HepG2 (cell line): Measurements from ENCODE around the gene KMT2B. TPM values are rescaled to one million over a fixed set of nuclear protein-coding genes. Genes with fewer than 3 reads are reported as not detected.

Source experiments
- ATAC-seq: fragments of 200-7000 bp; cut with Tn5 transposase; 3 replicates; pipeline ENCODE4 v1.9.1; 2020; ENCODE audit warnings: mild to moderate bottlenecking, moderate library complexity
- BruUV-seq: library from RNA; stranded (reverse); fragments of 400-500 nt; replicated peaks from 2 replicates; lab custom pipeline; 2021; lab: Mats Ljungman, UMichigan
- CTCF ChIA-PET: fragments of 300-600 bp; formaldehyde crosslinking; extraction: SDS; loops from one replicate; lab custom pipeline; 2021; ENCODE audit warnings: low total read pairs, inconsistent platforms, low intra/inter-chr PET ratio; lab: Yijun Ruan, JAX
- POLR2A ChIA-PET: fragments of 350-600 bp; sonication (Branson Sonifier 250); formaldehyde crosslinking; loops from one replicate; lab custom pipeline; 2020; ENCODE audit warnings: antibody characterized with exemption, inconsistent platforms; lab: Yijun Ruan, JAX
- DNase-seq: peaks from one replicate; pipeline ENCODE4 v3.0.0-alpha.2; 2015; ENCODE audit warnings: low spot score
- FAIRE-seq: peaks from 3 replicates; lab custom pipeline; 2011; peaks lifted over from hg19 to GRCh38; lab: Jason Lieb, UNC
- H2AFZ ChIP-seq: one replicate; pipeline ENCODE4 v1.6.1; 2011; ENCODE audit warnings: low read length, inconsistent platforms
- H3K27ac ChIP-seq: fragments of 300-600 bp; 3 replicates; pipeline ENCODE4 v1.8.0; 2011; ENCODE audit warnings: mixed run types, mild to moderate bottlenecking, mixed read lengths, low read length, inconsistent platforms; ENCODE audit not compliant: insufficient read depth; ENCODE audit errors: extremely low read length
- H3K27me3 ChIP-seq, 2 experiments: fragments of 200-600 bp in 1 of 2; 2 replicates in 1 of 2; 3 replicates in 1 of 2; pipeline versions ENCODE4 v1.6.0 to v1.8.0; 2011; ENCODE audit warnings: low read length in 2 of 2, mild to moderate bottlenecking in 2 of 2, moderate library complexity in 2 of 2, inconsistent platforms in 1 of 2; ENCODE audit not compliant: insufficient read depth in 2 of 2, control insufficient read depth in 1 of 2
- H3K36me3 ChIP-seq, 2 experiments: fragments of 200-600 bp in 1 of 2; replicated peaks in 1 of 2; 2 replicates in 1 of 2; 3 replicates in 1 of 2; pipeline versions ENCODE4 v1.5.1 to v1.8.0; 2011; ENCODE audit warnings: low read length in 2 of 2, inconsistent platforms in 1 of 2; ENCODE audit not compliant: insufficient read depth in 2 of 2, control insufficient read depth in 1 of 2
- H3K4me1 ChIP-seq: 2 replicates; pipeline ENCODE4 v1.5.1; 2012; ENCODE audit warnings: low read length, inconsistent platforms; ENCODE audit not compliant: insufficient read depth
- H3K4me2 ChIP-seq: 2 replicates; pipeline ENCODE4 v1.6.0; 2011; ENCODE audit warnings: low read depth, low read length, inconsistent platforms
- H3K4me3 ChIP-seq, 3 experiments: fragments of 200-600 bp in 1 of 3; sonication (generic), shearing (Covaris generic) in 1 of 3; replicated peaks in 1 of 3; 2 replicates each; pipeline ENCODE4 v1.5.1; 2011 to 2016; ENCODE audit warnings: low read length in 3 of 3, inconsistent platforms in 2 of 3, low read depth in 2 of 3, mild to moderate bottlenecking in 2 of 3, control low read depth in 1 of 3, mixed read lengths in 1 of 3; ENCODE audit not compliant: insufficient read depth in 1 of 3
- H3K79me2 ChIP-seq: one replicate; pipeline ENCODE4 v1.6.1; 2011; ENCODE audit warnings: low read length, inconsistent platforms; ENCODE audit not compliant: insufficient read depth
- H3K9ac ChIP-seq: 2 replicates; pipeline ENCODE4 v1.6.0; 2011; ENCODE audit warnings: mild to moderate bottlenecking, low read depth, low read length, inconsistent platforms; ENCODE audit not compliant: insufficient read depth
- H3K9me3 ChIP-seq: 2 replicates; pipeline ENCODE4 v1.5.1; 2012; ENCODE audit warnings: mild to moderate bottlenecking, low read length
- H4K20me1 ChIP-seq: 2 replicates; pipeline ENCODE4 v1.6.0; 2011; ENCODE audit warnings: inconsistent platforms, mild to moderate bottlenecking, low read length, moderate library complexity; ENCODE audit not compliant: insufficient read depth
- AGO2 ChIP-seq: fragments of 200-400 bp; formaldehyde crosslinking; optimal IDR thresholded peaks from 2 replicates; pipeline ENCODE3; 2017; ENCODE audit warnings: mild to moderate bottlenecking, low read depth, low read length, moderate library complexity
- GLI4 ChIP-seq: sonication (generic); formaldehyde crosslinking; IDR thresholded peaks from 2 replicates; pipeline ENCODE4 v1.5.1; 2020; ENCODE audit warnings: missing genetic modification reagents, mild to moderate bottlenecking, moderate library complexity, borderline replicate concordance
- RFX1 ChIP-seq: fragments of 450-650 bp; IDR thresholded peaks from 2 replicates; pipeline ENCODE4 v1.6.1; 2017
- RORA ChIP-seq: sonication (generic); formaldehyde crosslinking; IDR thresholded peaks from 2 replicates; pipeline ENCODE4 v1.5.0; 2020; ENCODE audit warnings: mild to moderate bottlenecking, missing genetic modification reagents, moderate library complexity
- WGBS: methylation state at CpG from one replicate; pipeline ENCODE4 v1.1.6; 2017; ENCODE audit warnings: low lambda C conversion rate; 5-methylcytosine and 5-hydroxymethylcytosine counted together
- in situ Hi-C: cut with HindIII; loops from 2 replicates; pipeline ENCODE4 v1.10.0; 2017; ENCODE audit warnings: low pct_unique_long_range_greater_than_20kb; ENCODE audit not compliant: extremely low pct_ligation_motif_present
- intact Hi-C: fragments of 100-400 bp; cut with micrococcal nuclease; formaldehyde crosslinking; loops from one replicate; pipeline ENCODE4 v1.10.0; 2022; ENCODE audit not compliant: unreplicated experiment
- polyA plus RNA-seq, 8 experiments: library from polyadenylated mRNA; depleted of rRNA in 3 of 8; stranded (reverse) in 7 of 8; unstranded in 1 of 8; fragments of >200 nt; fragmentation: Illumina TruSeq in 4 of 8; extraction: Trizol in 4 of 8; gene quantifications; 2 replicates each; pipeline versions ENCODE4 v1.2.1 to v1.2.3, GENCODE V29; 2011 to 2016; ENCODE audit warnings: low read depth in 4 of 8, missing spikeins in 1 of 8, mixed read lengths in 1 of 8; ENCODE audit not compliant: insufficient read depth in 1 of 8
- total RNA-seq, 5 experiments: library from RNA; depleted of rRNA; stranded (reverse); fragments of >200 nt; fragmentation: Illumina TruSeq; extraction: Trizol; gene quantifications; 2 replicates each; pipeline ENCODE4 v1.2.3, GENCODE V29; 2016; ENCODE audit warnings: low read depth in 1 of 5
- TF ChIP-seq, protein P1 (sequence below): sonication (generic); formaldehyde crosslinking; IDR thresholded peaks from 2 replicates; pipeline ENCODE4 v1.4.0; 2020; ENCODE audit warnings: missing genetic modification reagents

Gene KMT2B
- total and polyA plus RNA-seq, 2 of the 13 experiments (the other 11 are each of a cell fraction or from before 2014, with no cell fraction given), result 6.2 to 16.9 TPM

GRCh38 chr19:35731779-35732405, 14.1 kb downstream of the KMT2B start:
- no peak overlapping the region for H2AFZ ChIP-seq
- no peaks in the 10 kb centered on the region for H3K79me2 ChIP-seq
- WGBS, result 97% methylated on average over 16 of the region's 21 CpGs
- ChIA-PET POLR2A (interaction anchor here (1.3 to 3.6 kb wide), 2 partner anchors 8 to 13 kb away, joined by 4 to 11 read pairs; no protein-coding TSS in a partner anchor), CTCF (no interaction called here)
- no peak for ATAC-seq
- FAIRE-seq, result no peak
- no peaks in the 10 kb centered on the region for H4K20me1 ChIP-seq
- no peaks in the 10 kb centered on the region for H3K9me3 ChIP-seq
- peaks cover 50 to 93% of the 10 kb centered on the region in 2 experiments; a peak in 4 of 5 replicates for H3K36me3 ChIP-seq
- no TSS peak for BruUV-seq
- no peaks in the 10 kb centered on the region for H3K27me3 ChIP-seq
- no peak overlapping the region for H3K9ac ChIP-seq
- H3K27ac ChIP-seq, result no peak overlapping the region
- TF ChIP-seq RORA (CRISPR knock-in tag) (no peak), AGO2 (peak; percentile 12), RFX1 (no peak), GLI4 (no peak)
- TF ChIP-seq, protein P1, sequence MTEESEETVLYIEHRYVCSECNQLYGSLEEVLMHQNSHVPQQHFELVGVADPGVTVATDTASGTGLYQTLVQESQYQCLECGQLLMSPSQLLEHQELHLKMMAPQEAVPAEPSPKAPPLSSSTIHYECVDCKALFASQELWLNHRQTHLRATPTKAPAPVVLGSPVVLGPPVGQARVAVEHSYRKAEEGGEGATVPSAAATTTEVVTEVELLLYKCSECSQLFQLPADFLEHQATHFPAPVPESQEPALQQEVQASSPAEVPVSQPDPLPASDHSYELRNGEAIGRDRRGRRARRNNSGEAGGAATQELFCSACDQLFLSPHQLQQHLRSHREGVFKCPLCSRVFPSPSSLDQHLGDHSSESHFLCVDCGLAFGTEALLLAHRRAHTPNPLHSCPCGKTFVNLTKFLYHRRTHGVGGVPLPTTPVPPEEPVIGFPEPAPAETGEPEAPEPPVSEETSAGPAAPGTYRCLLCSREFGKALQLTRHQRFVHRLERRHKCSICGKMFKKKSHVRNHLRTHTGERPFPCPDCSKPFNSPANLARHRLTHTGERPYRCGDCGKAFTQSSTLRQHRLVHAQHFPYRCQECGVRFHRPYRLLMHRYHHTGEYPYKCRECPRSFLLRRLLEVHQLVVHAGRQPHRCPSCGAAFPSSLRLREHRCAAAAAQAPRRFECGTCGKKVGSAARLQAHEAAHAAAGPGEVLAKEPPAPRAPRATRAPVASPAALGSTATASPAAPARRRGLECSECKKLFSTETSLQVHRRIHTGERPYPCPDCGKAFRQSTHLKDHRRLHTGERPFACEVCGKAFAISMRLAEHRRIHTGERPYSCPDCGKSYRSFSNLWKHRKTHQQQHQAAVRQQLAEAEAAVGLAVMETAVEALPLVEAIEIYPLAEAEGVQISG (CRISPR knock-in tag), result no peak
- in situ Hi-C loops (no loop called here), intact Hi-C loops (no loop called here)
- DNase-seq, result no peak
- no peak overlapping the region for H3K4me2 ChIP-seq
- H3K4me1 ChIP-seq, result no peaks in the 10 kb centered on the region
- H3K4me3 ChIP-seq, result no peak overlapping the region
